ENCODE results near the gene TFAP2D. TPM values are rescaled to one million over a fixed set of nuclear protein-coding genes. Genes with fewer than 3 reads are reported as not detected.

The TFAP2D gene
- total and polyA plus RNA-seq, 2 experiments from 2014 or later: not detected

GRCh38 chr6:50819904-50820868, 106.9 kb downstream of the TFAP2D start:
- peaks cover 10% of the 10 kb centered on the region for H3K9me3 Mint-ChIP-seq
- H3K4me1 ChIP-seq (ENCODE audit: insufficient read depth): peaks cover 68% of the 10 kb centered on the region
- ATAC-seq (peak; percentile 38), DNase-seq (ENCODE audit: low spot score) (peak; percentile 71)
- no peaks in the 10 kb centered on the region for H3K9me2 ChIP-seq (ENCODE audit: insufficient read depth)
- no peak overlapping the region for H3K27ac ChIP-seq (ENCODE audit: low read depth)
- no peaks in the 10 kb centered on the region for H3K36me3 ChIP-seq (ENCODE audit: insufficient read depth)
- peaks cover 16% of the 10 kb centered on the region; the same call in 1 of the 2 replicates for H3F3A ChIP-seq (replicated peaks; ENCODE audit: low read depth)
- peaks cover 99% of the 10 kb centered on the region for H3K27me3 ChIP-seq (ENCODE audit: insufficient read depth)
- no peaks in the 10 kb centered on the region; the same call in 2 of the 3 replicates for H3K36me3 Mint-ChIP-seq (ENCODE audit: low read depth)
- H3K27me3 Mint-ChIP-seq (ENCODE audit: insufficient read depth, low read depth, poor library complexity): peaks cover 95% of the 10 kb centered on the region
- peak overlapping the region; percentile 51 for H3K4me3 ChIP-seq
- H2AFZ ChIP-seq: peak overlapping the region; percentile 83
- no peak overlapping the region for H3K27ac Mint-ChIP-seq
- H3K4me1 Mint-ChIP-seq: peaks cover 61% of the 10 kb centered on the region
- peak overlapping the region; percentile 76 for H3K4me2 ChIP-seq
- H4K20me1 ChIP-seq (replicated peaks; ENCODE audit: insufficient read depth): peaks cover 14% of the 10 kb centered on the region
- H3K4me3 Mint-ChIP-seq: peak overlapping the region; percentile 73
- TF ChIP-seq NANOG (IDR thresholded peaks at IDR 0.05; ENCODE audit: borderline replicate concordance): no peak
- TF ChIP-seq CREB1 (CRISPR knock-in tag; IDR thresholded peaks at IDR 0.05; ENCODE audit: low read depth): no peak
- TF ChIP-seq EZH2 (IDR thresholded peaks at IDR 0.05; ENCODE audit: low read depth, unreplicated experiment): peak; percentile 88
- H3K79me2 ChIP-seq (replicated peaks; ENCODE audit: insufficient read depth): no peaks in the 10 kb centered on the region

GRCh38 chr6:50820869-50821264, 107.5 kb downstream of the TFAP2D start:
- Histone ChIP-seq H3K27ac (ENCODE audit: low read depth) (no peak overlapping the region), H3K27me3 (ENCODE audit: insufficient read depth) (peaks cover 99% of the 10 kb centered on the region), H3K4me2 (peak overlapping the region; percentile 76), H3K36me3 (ENCODE audit: insufficient read depth) (no peaks in the 10 kb centered on the region), H2AFZ (no peak overlapping the region), H3K79me2 (replicated peaks; ENCODE audit: insufficient read depth) (no peaks in the 10 kb centered on the region), H4K20me1 (replicated peaks; ENCODE audit: insufficient read depth) (peaks cover 14% of the 10 kb centered on the region), H3K4me3 (peak overlapping the region; percentile 51), H3F3A (replicated peaks; ENCODE audit: low read depth) (peaks cover 20% of the 10 kb centered on the region; the same call in 1 of the 2 replicates), H3K9me2 (ENCODE audit: insufficient read depth) (no peaks in the 10 kb centered on the region), H3K4me1 (ENCODE audit: insufficient read depth) (peaks cover 75% of the 10 kb centered on the region)
- DNase-seq (ENCODE audit: low spot score) (no peak), ATAC-seq (no peak)
- Mint-ChIP-seq H3K27me3 (ENCODE audit: insufficient read depth, low read depth, poor library complexity) (peaks cover 97% of the 10 kb centered on the region), H3K4me3 (peak overlapping the region; percentile 73; the same call in 2 of the 3 replicates), H3K4me1 (peaks cover 67% of the 10 kb centered on the region), H3K36me3 (ENCODE audit: low read depth) (no peaks in the 10 kb centered on the region; the same call in 2 of the 3 replicates), H3K9me3 (peaks cover 13% of the 10 kb centered on the region), H3K27ac (no peak overlapping the region)
- TF ChIP-seq JUNB (IDR thresholded peaks at IDR 0.05; ENCODE audit: unreplicated experiment) (no peak), ETS1 (IDR thresholded peaks at IDR 0.05) (no peak), STAT1 (IDR thresholded peaks at IDR 0.05; ENCODE audit: unreplicated experiment) (no peak), EZH2phosphoT487 (IDR thresholded peaks at IDR 0.05; ENCODE audit: unreplicated experiment) (no peak), NANOG (IDR thresholded peaks at IDR 0.05; ENCODE audit: borderline replicate concordance) (no peak), ZNF114 (CRISPR knock-in tag; IDR thresholded peaks at IDR 0.05) (no peak), CTCF (conservative IDR thresholded peaks at IDR 0.05; ENCODE audit: low read depth in 2 of 2) (no peak), EZH2 (IDR thresholded peaks at IDR 0.05; ENCODE audit: low read depth, unreplicated experiment) (no peak), POLR2AphosphoS5 (IDR thresholded peaks at IDR 0.05; ENCODE audit: low read depth) (no peak), CREB1 (CRISPR knock-in tag; IDR thresholded peaks at IDR 0.05; ENCODE audit: low read depth) (no peak)
- TF ChIP-seq, protein P1, sequence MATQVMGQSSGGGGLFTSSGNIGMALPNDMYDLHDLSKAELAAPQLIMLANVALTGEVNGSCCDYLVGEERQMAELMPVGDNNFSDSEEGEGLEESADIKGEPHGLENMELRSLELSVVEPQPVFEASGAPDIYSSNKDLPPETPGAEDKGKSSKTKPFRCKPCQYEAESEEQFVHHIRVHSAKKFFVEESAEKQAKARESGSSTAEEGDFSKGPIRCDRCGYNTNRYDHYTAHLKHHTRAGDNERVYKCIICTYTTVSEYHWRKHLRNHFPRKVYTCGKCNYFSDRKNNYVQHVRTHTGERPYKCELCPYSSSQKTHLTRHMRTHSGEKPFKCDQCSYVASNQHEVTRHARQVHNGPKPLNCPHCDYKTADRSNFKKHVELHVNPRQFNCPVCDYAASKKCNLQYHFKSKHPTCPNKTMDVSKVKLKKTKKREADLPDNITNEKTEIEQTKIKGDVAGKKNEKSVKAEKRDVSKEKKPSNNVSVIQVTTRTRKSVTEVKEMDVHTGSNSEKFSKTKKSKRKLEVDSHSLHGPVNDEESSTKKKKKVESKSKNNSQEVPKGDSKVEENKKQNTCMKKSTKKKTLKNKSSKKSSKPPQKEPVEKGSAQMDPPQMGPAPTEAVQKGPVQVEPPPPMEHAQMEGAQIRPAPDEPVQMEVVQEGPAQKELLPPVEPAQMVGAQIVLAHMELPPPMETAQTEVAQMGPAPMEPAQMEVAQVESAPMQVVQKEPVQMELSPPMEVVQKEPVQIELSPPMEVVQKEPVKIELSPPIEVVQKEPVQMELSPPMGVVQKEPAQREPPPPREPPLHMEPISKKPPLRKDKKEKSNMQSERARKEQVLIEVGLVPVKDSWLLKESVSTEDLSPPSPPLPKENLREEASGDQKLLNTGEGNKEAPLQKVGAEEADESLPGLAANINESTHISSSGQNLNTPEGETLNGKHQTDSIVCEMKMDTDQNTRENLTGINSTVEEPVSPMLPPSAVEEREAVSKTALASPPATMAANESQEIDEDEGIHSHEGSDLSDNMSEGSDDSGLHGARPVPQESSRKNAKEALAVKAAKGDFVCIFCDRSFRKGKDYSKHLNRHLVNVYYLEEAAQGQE (IDR thresholded peaks at IDR 0.05; ENCODE audit: unreplicated experiment): no peak

Measured in GM23338 (cell line).